Dermis blood vessel endothelial cell (primary cell): ENCODE measurements around the gene MME. TPM values are rescaled to one million over a fixed set of nuclear protein-coding genes. Genes with fewer than 3 reads are reported as not detected.
"Not testable (repeated sequence)": the region's sequence is repeated elsewhere in the genome, so short reads cannot be mapped to it uniquely, and the experiment has no call there.

Experiments used
- DNase-seq: peaks from one replicate; pipeline ENCODE4 v3.0.0; 2010
- total RNA-seq: library from RNA; depleted of rRNA; stranded (reverse); fragments of >200 nt; gene quantifications from 2 replicates; pipeline ENCODE4 v1.2.3, GENCODE V29; 2014

MME gene
- total RNA-seq, 1 donor from 2014 or later: 7.3 TPM

GRCh38 chr3:155194973-155195957 is 115.1 kb downstream of the MME start:
- no peak for DNase-seq

DNA sequence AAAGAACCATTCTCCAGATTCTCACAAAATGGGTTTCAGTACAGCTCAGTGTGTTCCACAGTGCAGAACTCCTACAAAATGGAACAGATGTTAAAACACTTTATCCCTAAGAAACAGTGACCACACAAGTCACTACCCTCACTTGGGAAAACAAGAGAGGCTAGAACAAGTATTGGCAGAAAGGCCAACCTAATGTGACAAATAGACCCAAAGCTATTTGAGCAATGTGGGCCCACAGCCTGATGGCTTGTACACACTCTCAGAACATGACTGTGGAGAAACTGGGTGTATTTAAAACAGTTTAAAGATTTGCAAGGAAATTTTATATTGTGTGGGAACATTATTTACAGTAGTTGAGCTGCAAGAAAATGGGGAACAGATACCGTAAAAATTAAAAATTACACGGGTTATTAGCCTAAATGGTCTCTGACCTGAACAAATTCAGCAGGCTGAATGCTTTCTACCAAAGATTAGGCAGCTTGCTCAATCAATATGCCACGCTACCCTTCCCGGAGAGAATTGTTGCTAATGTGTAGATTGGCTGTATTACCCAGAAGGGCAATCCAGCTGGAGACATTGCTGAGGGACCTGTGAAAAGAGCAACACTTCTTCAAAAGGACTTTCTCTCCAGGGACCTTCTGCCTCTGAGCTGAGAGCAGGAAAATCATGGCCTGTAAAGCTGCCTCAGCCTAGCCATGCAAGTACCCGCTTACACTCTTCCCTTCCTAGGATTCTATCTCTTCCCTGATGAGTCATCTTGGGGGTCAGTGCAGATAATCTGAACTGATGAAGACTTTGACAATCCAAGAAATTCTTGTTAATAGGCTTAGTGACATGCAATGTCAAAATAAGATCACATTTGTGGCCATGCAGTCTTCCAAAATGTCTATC is 116.3 kb downstream of the MME start:
- DNase-seq: no peak

DNA sequence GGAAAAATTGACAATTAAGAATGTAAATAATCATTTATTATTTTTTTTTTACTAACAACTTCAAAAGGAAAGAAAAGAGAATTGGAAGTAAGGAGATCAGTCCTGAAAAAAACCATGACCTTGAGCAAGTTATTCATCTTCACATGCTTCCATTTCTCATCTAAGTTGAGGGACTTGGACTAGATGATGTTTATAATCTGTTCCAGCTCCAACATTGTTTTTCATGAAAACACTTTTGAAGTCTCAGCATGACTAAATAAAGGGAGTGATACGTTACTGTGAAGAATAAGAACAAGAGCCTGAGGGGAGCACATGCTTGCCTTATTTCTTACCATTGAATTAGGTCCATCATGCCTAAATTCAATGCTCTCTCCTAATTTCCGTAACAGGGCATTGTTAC is 117.7 kb downstream of the MME start:
- no peak for DNase-seq

DNA sequence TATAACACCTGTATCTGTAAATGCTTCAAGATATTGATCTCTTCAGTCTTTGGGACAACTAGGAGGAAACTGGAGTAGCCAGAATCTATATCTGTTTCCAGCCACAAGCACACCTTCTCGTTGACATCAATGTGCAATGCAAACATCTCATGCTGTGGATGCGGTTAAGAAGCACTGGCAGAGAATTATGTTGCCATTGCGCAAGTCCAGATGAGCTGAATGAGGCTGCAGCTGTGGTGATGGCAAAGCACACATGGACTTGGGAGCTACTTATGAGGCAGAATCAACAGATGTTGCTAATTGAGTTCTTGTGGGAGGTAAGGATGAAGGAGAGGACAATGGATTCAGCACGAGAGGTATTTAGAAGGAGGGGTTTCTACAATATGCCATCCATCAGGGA is 122.5 kb downstream of the MME start:
- DNase-seq: no peak

DNA sequence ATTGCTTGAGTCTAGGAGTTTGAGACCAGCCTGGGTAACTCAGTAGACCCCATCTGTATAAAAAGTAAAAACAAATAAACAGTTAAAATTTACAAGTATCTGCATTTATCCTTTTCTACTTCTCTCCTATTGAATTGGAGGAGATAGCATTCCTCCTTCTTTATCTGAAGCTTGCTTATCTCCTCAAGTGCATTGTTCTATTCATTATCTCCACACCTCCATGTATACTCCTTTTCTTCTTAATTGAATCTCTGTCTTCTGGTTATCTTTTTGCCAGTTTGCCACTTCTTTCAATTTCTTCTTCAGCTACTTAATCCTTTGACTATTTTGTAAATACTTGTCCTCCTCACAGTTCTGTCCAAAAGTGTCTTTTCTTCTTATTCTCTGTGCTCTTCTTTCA is 124.7 kb downstream of the MME start:
- no peak for DNase-seq

DNA sequence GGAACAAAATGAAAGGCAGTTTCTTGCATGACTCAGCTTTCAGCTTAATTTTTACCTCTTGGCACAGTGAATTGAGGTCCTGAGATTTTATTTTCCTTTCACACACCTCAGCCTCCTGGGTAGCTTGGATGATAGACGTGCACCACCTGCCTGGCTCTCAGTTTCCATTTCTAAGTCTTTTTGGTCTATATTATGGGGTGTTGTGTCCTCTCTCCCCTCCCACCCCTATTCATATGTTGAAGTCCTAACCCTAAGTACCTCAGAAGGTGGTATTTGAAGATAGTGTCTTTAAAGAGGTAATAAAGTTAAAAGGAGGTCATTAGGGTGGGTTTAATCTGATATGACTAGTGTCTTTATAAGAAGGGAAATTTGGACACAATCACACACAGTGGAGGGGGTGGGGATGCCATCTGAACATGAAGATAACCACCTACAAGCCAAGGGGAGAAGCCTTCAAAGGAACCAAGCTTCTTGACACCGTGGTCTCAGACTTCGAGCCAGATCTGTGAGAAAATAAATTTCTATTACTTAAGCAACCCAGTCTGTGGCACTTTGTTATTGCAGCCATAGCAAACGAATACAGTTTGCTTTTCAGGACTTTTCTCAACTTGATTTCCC is 128.2 kb downstream of the MME start:
- no peak for DNase-seq

GRCh38 chr3:155210736-155211135 is 130.6 kb downstream of the MME start:
- DNase-seq: no peak

DNA sequence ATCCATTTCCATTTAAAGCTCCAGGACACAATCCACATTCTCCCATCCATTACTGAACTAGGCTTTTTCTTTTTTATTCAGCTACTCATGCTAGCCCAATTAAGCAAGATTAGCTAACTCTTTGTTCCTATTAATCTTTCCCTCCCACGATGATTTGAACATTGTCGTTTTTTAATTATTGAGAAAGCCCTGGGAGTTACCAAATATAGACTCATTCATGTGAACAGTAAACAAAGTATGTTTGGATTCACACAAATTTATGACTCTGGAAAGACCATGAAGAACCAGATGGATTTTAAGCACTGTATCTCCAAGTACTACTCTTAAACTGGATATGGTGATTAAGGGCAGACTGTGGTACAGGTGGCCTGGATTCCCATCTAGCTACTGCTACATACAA is 131.1 kb downstream of the MME start:
- no peak for DNase-seq

GRCh38 chr3:155211940-155212339 is 131.8 kb downstream of the MME start:
- DNase-seq: no peak

DNA sequence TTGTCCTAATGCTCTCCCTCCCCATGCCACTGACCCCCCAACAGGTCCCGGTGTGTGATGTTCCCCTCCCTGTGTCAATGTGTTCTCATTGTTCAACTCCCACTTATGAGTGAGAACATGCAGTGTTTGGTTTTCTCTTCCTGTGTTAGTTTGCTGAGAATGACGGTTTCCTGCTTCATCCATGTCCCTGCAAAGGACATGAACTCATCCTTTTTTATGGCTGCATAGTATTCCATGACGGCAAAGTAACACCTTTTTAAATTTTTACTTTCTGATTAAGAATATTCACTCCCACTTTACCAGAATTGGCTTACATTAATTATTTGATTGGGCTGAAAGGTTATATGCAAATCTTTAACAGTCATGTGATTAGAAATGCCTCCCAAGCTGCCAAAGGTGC is 135.9 kb downstream of the MME start:
- not testable (repeated sequence) for DNase-seq

GRCh38 chr3:155217591-155217990 is 137.5 kb downstream of the MME start:
- no peak for DNase-seq

- DNase-seq: no peak
These were observed 138.3 kb downstream of the MME start for GRCh38 chr3:155218462-155218861.

DNA sequence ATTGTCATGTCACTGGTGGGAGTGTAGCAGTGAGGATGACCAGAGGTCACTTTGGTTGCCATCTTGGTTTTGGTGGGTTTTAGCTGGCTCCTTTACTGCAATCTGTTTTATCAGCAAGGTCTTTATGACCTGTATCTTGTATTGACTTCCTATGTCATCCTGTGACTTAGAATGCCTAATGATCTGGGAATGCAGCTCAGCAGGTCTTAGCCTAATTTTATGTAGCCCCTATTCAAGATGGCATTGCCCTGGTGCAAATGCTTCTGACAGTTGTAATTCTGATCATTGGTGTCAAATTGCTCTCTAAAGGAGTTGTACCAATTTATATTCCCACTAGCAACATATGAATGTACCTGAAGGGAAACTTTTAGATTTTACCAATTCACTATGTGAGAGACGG is 139.0 kb downstream of the MME start:
- DNase-seq: no peak

DNA sequence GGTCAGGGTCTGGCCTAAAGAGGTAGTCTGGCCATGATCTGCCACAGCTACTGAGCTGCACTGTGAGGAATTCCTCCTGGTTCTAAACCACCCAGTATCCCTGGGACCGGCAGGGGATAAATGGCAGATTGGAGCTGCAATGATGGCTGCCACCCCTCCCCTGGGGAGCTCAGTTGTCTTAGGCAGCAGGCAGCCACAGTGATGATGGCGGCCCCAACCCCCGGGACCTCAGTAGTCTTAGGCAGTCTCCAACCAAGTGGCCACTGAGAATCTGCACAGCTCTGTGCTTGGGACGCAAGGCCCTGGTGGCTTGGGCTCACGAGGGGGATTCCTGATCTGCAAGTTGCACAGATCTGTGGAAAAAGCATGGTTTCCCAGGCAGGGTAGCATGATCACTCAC is 145.3 kb downstream of the MME start:
- DNase-seq: no peak

DNA sequence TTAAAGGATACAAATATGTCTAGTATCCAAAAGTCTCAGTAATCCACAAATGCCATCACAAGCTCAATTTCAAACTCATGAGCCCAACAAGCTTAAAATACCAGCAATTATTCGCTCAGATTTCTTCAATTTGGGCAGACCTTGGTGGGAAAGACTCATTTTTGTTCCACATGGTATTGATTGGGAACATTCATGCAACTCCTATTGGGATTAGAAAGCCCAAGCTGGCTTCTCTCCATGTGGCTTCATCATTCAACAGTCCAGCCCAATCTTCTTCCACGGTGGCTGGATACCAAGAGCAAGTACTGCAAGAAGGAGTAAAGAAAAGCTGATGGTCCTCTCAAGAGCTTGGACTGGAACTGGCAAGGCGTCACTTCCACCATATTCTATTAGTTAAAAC is 147.0 kb downstream of the MME start:
- no peak for DNase-seq

GRCh38 chr3:155228676-155229075 is 148.6 kb downstream of the MME start:
- DNase-seq: no peak

- DNase-seq: no peak
These were observed 149.0 kb downstream of the MME start for GRCh38 chr3:155229086-155229485.

DNA sequence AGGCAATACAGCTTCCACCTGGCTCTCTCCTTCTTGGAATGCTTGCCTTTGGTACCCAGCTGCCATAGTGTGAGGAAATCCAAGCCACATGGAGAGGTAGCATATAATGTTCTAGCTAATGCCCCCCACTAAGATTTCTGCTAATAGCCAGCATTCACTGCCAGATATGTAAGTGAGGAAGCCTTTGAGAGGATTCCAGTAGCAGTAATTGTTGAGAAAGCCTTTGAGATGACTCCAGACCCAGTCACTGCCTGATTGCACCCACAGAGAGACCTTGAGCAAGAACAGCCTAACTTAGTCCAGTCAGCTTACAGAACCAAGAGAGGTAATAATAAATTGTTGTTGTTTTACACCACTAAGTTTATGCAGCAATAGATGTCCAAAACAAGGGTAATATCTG is 150.3 kb downstream of the MME start:
- no peak for DNase-seq

DNA sequence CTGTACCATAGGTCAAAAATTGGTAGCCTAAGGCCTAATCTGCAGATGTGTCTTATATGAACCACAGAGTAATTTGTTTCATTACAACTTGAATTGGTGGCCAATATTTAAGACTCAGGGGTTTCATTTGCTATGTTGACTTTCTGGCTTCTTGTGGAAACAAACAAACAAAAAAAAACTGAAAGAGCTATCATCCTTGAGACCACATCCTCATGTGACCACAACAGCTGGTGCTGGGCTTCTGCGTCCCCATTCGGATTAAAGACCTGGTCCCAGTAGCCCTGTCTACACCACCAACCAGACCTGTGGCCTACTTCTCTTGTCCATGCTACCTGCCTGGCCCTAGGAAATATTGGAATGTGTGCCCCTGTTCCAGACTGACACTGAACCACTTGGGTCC is 151.7 kb downstream of the MME start:
- no peak for DNase-seq

- DNase-seq: no peak
These were observed 152.5 kb downstream of the MME start for GRCh38 chr3:155232605-155233004.

DNA sequence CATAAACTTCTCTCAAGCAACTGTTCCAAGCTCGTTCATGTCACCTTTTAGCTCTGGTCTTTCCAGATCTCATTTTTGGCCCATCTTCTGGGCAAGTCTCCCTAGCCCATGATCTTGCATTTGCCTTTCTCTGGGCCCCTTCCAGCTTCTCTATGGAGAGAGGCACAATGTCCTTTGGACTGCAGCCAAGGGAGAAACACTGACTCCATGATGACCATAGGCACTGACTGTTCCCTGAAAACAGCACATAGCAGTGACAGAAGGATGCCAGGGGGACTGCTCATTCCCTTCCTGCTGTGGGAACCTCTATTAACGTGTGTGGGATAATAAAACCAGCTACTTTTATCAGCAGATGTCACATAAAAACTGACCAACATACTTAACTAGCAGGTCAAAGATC is 153.1 kb downstream of the MME start:
- DNase-seq: peak; percentile 8
